Measurements from ENCODE around the gene CDK14.

The CDK14 gene

DNA sequence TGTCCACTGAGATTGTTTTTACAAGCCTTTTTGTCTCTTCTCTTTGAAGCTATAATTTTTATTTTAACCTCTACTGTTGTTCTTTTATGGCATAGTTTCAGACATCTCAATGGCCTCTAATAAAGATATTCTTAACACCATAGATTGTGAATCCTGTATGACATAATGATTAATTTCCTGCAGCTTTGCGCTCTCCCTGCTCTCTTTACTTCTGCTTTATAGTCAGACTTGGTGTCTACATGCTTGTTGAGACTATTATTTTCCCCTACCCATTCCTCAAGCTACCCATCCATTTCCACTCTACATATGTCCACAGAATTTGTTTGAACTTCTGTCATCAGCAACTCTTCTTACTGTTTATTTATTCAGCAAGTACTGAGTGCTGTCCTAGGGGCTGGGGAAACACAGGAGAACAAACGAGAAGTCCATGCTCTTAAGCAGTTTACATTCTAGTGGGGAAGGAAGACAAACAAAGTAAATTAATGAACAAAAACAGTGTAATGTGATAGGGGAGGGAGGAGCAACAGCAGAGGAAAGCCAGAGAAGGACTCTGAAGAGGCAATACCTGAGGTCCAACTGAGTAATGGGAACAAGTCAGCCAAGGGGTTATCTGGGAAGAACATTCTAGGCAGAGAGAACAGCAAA lies 110.1 kb downstream of the CDK14 start:
- Mint-ChIP-seq H3K4me1 (no peaks in the 10 kb centered on the region), H3K27ac (no peak overlapping the region), H3K4me3 (no peak overlapping the region), H3K27me3 (no peaks in the 10 kb centered on the region), H3K9me3 (no peaks in the 10 kb centered on the region)
- DNase-seq (no peak), ATAC-seq (no peak)

GRCh38 chr7:90708841-90709317 lies 112.8 kb downstream of the CDK14 start:
- Mint-ChIP-seq H3K27me3 (no peaks in the 10 kb centered on the region), H3K4me3 (no peak overlapping the region), H3K9me3 (no peaks in the 10 kb centered on the region), H3K27ac (no peak overlapping the region), H3K4me1 (no peaks in the 10 kb centered on the region)
- ATAC-seq (no peak), DNase-seq (peak in 1 of 2 donors; percentile 9)

DNA sequence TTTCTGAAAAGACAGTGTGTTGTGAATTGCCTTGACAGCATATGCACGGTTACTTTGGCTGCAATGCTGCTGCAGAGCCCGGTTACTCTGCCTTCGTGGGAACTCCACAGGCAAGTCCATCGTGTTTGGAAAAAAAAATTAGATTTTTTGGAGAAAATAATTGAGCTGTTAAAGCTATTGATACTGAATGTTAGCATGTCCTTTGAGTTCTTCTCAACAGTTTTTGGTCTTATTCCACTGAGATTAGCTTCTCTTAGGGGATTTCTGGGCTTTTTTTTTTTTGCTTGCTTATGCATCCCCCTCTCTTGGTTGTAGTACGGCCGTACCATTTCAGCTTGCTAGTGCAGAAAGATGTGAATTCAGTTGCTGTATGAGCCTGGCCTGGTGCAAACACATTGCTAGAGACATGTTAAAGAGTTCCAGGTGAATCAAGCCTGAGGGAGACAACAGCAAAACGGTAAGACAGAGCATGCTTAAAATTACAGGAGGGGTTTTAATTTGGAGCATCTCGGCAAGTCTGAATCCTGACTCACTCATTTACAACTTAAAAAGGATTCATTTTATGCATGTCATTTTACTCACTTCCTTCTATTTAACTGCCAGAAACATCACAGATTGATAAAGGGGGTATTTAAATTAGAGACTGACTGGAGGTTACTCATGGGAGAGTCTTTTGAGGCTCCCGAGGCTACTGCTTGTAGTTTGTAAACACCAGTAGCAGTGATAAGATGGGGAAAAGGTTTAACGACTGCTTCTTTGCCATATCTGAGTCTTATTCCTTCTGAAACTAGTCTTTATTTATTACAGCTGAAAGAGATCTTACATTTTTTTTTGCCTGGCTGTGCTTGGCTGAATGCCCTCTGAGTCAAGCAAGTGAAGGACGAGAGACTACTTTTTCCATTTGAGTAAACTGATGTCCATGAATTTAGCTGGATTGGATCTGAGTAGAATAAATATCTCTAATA lies 113.7 kb downstream of the CDK14 start:
- no peaks in the 10 kb centered on the region for H3K9me3 Mint-ChIP-seq
- no peaks in the 10 kb centered on the region for H3K27me3 Mint-ChIP-seq
- no peak overlapping the region for H3K27ac Mint-ChIP-seq
- ATAC-seq (no peak), DNase-seq (no peak)
- H3K4me1 Mint-ChIP-seq: no peaks in the 10 kb centered on the region
- no peak overlapping the region for H3K4me3 Mint-ChIP-seq

DNA sequence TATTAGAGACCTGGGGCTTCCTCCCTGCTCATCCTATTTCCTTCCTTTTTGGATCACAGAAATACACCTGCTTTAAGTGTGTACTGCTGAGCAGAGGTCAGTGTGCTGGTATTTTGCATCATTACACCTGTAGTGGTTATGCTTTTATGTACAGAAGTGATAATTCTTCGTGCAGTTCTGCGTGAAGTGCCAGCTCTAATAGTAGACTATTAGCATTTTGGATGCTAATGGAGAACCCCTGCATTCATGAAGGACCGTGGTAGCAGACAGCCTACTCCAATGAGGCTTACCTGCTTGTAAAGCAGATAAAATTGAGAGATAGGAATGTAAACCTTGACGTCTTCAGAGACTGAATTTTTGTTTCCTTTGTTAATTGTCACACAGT lies 114.3 kb downstream of the CDK14 start:
- no peak for DNase-seq
- Mint-ChIP-seq H3K27me3 (no peaks in the 10 kb centered on the region), H3K9me3 (no peaks in the 10 kb centered on the region), H3K27ac (no peak overlapping the region), H3K4me3 (no peak overlapping the region), H3K4me1 (no peaks in the 10 kb centered on the region)
- no peak for ATAC-seq

DNA sequence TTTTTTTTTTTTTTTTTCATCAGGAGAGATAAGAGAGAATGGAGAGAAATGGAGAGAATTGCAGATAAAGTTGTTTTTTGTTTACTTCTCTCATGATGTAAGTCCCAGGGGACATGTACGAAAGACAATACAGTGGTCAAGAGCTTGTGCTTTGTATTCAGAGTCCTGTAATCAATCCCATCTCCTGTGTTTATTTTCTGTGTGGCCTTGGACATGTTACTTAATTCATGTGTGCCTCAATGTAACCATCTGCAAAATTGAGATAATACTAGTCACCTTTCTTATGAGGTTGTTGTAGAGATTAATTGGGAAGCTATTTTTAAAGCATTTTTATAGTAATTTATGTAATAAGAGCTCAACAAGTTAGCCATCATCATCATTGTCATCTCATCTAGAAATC lies 117.5 kb downstream of the CDK14 start:
- no peak for ATAC-seq
- Mint-ChIP-seq H3K27ac (no peak overlapping the region), H3K4me3 (no peak overlapping the region), H3K9me3 (no peaks in the 10 kb centered on the region), H3K4me1 (no peaks in the 10 kb centered on the region), H3K27me3 (no peaks in the 10 kb centered on the region)
- DNase-seq: no peak

DNA sequence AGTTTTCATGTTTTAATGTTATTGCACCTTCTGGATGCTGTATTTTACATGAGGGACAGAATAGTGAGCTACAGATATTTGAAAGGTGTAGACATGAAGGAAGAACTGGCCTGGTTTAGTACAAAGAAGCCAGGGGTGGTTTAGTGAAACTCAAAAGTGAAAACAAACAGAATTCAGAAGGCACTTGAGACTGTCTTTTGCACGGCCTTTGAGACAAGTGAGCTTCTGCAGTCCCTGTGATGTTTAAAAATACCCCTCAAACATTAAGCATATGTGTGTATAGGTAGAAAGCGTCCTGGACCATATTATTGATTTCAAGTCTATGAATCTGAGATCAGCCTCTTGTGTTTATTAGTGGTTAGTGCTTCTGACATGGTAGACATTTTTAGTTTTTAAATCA lies 118.9 kb downstream of the CDK14 start:
- H3K4me1 Mint-ChIP-seq: no peaks in the 10 kb centered on the region
- no peaks in the 10 kb centered on the region for H3K27me3 Mint-ChIP-seq
- no peak for DNase-seq
- no peak overlapping the region for H3K4me3 Mint-ChIP-seq
- ATAC-seq: no peak
- no peak overlapping the region for H3K27ac Mint-ChIP-seq
- H3K9me3 Mint-ChIP-seq: no peaks in the 10 kb centered on the region

GRCh38 chr7:90717296-90718060 lies 121.4 kb downstream of the CDK14 start:
- H3K4me3 Mint-ChIP-seq: no peak overlapping the region
- ATAC-seq (no peak), DNase-seq (no peak)
- H3K4me1 Mint-ChIP-seq: no peaks in the 10 kb centered on the region
- no peak overlapping the region for H3K27ac Mint-ChIP-seq
- no peaks in the 10 kb centered on the region for H3K9me3 Mint-ChIP-seq
- H3K27me3 Mint-ChIP-seq: no peaks in the 10 kb centered on the region

DNA sequence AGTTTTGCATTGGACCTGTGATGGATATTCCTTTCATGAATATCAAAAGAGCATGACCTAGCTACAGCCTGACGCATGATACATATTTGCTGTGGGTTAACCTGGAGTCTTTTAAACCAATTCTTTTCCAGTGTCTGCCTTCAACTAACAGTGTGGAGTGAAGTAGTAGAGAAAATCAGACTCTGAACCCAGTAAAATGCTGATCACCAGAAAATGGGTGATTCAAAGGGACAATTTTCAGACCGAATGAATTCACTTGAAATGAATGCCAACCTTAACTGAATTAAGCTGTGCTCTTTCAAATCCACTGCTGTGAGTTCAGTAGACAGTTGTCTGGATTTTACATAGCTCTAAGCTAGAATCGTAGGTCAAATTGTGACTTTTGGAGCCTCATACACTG lies 123.0 kb downstream of the CDK14 start:
- H3K27me3 Mint-ChIP-seq: no peaks in the 10 kb centered on the region
- no peak overlapping the region for H3K27ac Mint-ChIP-seq
- H3K4me3 Mint-ChIP-seq: no peak overlapping the region
- H3K4me1 Mint-ChIP-seq: no peaks in the 10 kb centered on the region
- no peak for ATAC-seq
- no peaks in the 10 kb centered on the region for H3K9me3 Mint-ChIP-seq
- DNase-seq: no peak

DNA sequence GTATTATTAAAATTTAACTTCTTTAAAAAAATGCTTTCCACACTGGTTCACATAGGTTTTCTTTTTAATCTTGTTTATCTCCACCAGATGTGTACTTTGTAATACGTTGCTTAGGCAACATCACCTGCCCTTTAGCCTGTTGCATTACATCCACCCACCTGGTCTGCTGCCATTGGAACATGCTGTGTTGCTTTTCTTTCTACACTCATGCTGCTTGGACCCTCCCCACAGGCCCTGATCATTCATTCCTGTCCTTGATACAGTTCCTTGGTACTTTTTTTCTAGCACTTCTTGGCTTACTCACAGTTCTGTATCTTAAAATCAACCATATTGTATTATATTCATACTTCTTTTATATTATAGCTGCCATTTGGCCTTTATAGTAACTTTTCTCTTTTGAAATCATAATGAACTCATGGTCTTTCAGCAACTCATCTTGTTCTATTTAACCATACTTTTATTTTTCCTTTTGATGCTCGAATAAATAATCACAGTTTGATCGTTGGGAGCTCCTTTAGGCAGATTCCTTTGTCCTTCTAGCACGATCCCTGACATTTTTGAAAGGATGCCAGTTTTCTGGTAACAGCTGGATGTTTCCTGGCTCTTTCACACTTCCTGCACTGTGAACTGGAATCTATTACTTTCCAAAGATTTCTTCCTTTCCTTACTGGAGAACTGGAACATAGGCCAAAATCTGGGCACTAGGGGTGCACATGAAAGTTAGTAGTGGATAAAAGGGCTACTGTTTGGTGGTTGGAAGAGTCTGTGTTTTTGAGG lies 125.1 kb downstream of the CDK14 start:
- H3K4me3 Mint-ChIP-seq: no peak overlapping the region
- DNase-seq (no peak), ATAC-seq (no peak)
- H3K27ac Mint-ChIP-seq: no peak overlapping the region
- H3K4me1 Mint-ChIP-seq: no peaks in the 10 kb centered on the region
- no peaks in the 10 kb centered on the region for H3K9me3 Mint-ChIP-seq
- H3K27me3 Mint-ChIP-seq: no peaks in the 10 kb centered on the region

DNA sequence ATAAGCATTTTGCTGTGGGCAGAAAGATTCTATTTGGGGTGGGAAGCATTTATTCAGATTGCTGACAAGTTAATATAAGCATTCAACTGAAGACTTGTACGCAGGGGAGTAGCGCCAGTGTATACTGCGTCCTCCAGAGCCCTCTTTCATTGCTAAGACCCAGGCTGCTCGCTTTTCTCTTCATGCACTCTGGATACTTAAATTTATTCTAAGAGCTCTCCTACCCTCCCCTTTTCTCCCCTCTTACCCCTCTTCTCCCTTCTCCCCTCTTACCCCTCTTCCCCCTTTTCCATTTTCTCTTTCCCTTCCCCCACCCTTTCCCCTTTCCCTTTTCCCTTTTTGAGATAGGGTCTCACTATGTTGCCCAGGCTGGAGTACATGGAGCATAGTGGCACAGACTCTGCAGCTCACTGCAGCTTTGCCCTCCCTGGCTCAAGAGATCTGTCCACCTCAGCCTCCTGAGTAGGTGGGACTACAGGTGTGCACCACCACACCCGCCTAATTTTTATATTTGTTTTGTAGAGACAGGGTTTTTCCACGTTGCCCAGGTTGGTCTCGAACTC lies 125.8 kb downstream of the CDK14 start:
- DNase-seq (no peak), ATAC-seq (no peak)
- no peaks in the 10 kb centered on the region for H3K4me1 Mint-ChIP-seq
- H3K27ac Mint-ChIP-seq: no peak overlapping the region
- no peaks in the 10 kb centered on the region for H3K9me3 Mint-ChIP-seq
- no peaks in the 10 kb centered on the region for H3K27me3 Mint-ChIP-seq
- H3K4me3 Mint-ChIP-seq: no peak overlapping the region

GRCh38 chr7:90723233-90723632 lies 127.1 kb downstream of the CDK14 start:
- DNase-seq (no peak), ATAC-seq (no peak)
- H3K4me3 Mint-ChIP-seq: no peak overlapping the region
- no peaks in the 10 kb centered on the region for H3K27me3 Mint-ChIP-seq
- H3K9me3 Mint-ChIP-seq: no peaks in the 10 kb centered on the region
- H3K4me1 Mint-ChIP-seq: no peaks in the 10 kb centered on the region
- no peak overlapping the region for H3K27ac Mint-ChIP-seq

GRCh38 chr7:90723866-90724265 lies 127.7 kb downstream of the CDK14 start:
- H3K27ac Mint-ChIP-seq: no peak overlapping the region
- H3K4me3 Mint-ChIP-seq: no peak overlapping the region
- DNase-seq (no peak), ATAC-seq (no peak)
- no peaks in the 10 kb centered on the region for H3K27me3 Mint-ChIP-seq
- no peaks in the 10 kb centered on the region for H3K4me1 Mint-ChIP-seq
- no peaks in the 10 kb centered on the region for H3K9me3 Mint-ChIP-seq

DNA sequence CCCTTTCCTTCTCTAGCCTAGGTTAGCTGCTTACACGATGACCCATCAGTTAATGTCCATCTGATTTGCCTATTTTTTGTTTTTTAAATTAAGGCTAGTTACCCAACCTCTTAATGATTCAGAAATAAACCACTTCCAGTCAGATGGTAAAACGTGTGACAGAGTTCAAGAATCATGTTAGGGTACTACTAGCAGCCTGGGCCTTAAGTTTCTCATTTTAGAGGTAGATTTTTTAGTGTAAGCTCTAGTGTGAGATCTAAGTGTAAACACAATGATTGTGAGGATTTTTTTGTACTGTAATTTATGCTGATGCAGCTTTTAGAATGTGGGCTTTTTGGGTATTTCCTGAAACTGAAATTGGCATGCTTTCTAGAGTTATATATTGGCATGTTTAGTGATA lies 130.0 kb downstream of the CDK14 start:
- peaks cover under 1 to 12% of the 10 kb centered on the region in 2 donors for H3K9me3 Mint-ChIP-seq
- no peaks in the 10 kb centered on the region for H3K27me3 Mint-ChIP-seq
- no peaks in the 10 kb centered on the region for H3K4me1 Mint-ChIP-seq
- no peak for DNase-seq
- H3K27ac Mint-ChIP-seq: no peak overlapping the region
- no peak for ATAC-seq
- H3K4me3 Mint-ChIP-seq: no peak overlapping the region

GRCh38 chr7:90726623-90727022 lies 130.5 kb downstream of the CDK14 start:
- Mint-ChIP-seq H3K4me3 (no peak overlapping the region), H3K27me3 (no peaks in the 10 kb centered on the region), H3K27ac (no peak overlapping the region), H3K4me1 (no peaks in the 10 kb centered on the region), H3K9me3 (peaks cover 6 to 17% of the 10 kb centered on the region in 2 donors)
- ATAC-seq: no peak
- no peak for DNase-seq

DNA sequence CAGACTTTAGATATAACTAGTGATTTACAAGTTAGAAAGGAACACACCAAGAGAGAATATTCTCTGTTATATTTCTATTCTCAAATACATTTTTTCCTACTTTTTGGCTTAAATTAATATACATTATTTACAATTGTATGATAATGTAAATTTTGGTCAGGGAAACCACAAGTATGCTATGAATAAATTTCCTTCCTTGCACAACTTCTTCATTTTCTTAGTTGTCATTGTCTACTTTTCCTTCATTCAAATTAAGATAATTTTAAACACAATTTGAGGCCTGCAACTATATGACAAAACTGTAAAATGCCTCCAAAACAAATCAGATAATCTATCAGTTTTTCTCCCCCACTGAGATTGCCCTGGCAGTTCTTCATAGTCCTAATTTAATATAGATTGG lies 131.3 kb downstream of the CDK14 start:
- Mint-ChIP-seq H3K27me3 (no peaks in the 10 kb centered on the region), H3K9me3 (peaks cover 6 to 24% of the 10 kb centered on the region in 2 donors), H3K27ac (no peak overlapping the region), H3K4me3 (no peak overlapping the region), H3K4me1 (no peaks in the 10 kb centered on the region)
- DNase-seq (no peak), ATAC-seq (no peak)

Measured in stimulated activated naive CD8-positive, alpha-beta T cell treated with anti-CD3 and anti-CD28 coated beads, Interleukin-15, amount 100 ng/mL, for 72 hours (primary cell).